ENCODE data around the gene PITX3. TPM values are rescaled to one million over a fixed set of nuclear protein-coding genes. Genes with fewer than 3 reads are reported as not detected.

PITX3 gene
- total and polyA plus RNA-seq, 3 experiments from 2014 or later = not detected

DNA sequence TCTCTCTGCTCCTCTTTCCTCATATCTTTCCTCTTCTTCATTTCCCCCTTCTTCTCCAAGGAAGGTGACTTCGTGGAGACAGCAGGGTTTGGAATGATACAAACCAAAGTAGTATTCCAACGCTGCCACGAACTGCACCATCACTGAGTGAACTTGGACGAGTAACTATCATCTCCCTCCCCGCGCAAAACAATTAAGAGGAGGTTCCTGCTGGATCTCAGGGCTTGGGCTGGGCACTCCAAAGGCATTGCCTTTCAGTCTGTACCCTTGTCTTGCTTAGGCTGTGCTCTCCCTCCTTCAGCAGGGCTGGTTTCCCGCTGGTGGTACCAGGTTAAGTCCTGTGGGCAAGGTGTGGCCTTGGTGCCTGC is 790 bp upstream of the PITX3 start:
- H3K27me3 Mint-ChIP-seq = peaks cover 15 to 21% of the 10 kb centered on the region in 2 donors
- Histone ChIP-seq H3K4me1 (ENCODE audit: insufficient read depth, low read length) (peaks cover 39% of the 10 kb centered on the region), H3K4me3 (ENCODE audit: low read length) (peak overlapping the region; percentile 68), H3K9me3 (ENCODE audit: low read length) (no peaks in the 10 kb centered on the region), H3K27ac (ENCODE audit: low read depth, low read length) (no peak overlapping the region), H3K27me3 (ENCODE audit: insufficient read depth, low read length, poor library complexity, severe bottlenecking) (peaks cover 18% of the 10 kb centered on the region), H3K36me3 (ENCODE audit: insufficient read depth, low read length) (no peaks in the 10 kb centered on the region)
- H3K4me3 Mint-ChIP-seq = peak overlapping the region; percentile 69 to 92 (median 83)
- no peak for DNase-seq
- H3K27ac Mint-ChIP-seq = peak overlapping the region in 4 of 8 donors; percentile 4 to 58 (median 22)
- peaks cover 36 to 49% (median 41%) of the 10 kb centered on the region in 3 donors for H3K4me1 Mint-ChIP-seq
- H3K9me3 Mint-ChIP-seq = no peaks in the 10 kb centered on the region
- CTCF ChIA-PET = interaction anchor here (1.3 to 4.9 kb wide), 3 partner anchors 9 to 12 kb away, joined by 3 to 50 read pairs (median 32); no protein-coding TSS in a partner anchor
- peaks cover 0 to 9% (median 0%) of the 10 kb centered on the region in 3 donors for H3K36me3 Mint-ChIP-seq
- POLR2A ChIA-PET = no interaction called here

DNA sequence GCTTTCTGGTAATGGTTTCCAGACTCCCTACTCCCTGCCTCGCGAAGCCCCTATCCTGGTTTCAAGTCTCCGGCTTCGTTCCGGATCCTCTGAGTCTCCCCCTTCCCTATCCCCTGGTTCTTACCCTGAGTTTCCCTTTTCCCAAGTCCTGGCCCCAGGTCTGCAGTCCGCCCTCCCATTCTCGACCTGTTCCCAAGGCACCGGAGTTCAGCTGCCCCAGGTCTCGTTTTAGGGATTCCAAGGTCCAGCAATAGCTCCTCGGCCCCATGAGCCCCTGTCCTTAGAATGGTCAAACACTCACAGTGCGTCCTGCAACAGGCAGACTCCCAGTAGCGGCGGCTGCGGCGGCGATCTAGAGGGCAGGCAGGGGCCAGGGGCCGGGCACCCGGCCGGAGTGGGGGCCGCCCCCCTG is 274 bp downstream of the PITX3 start:
- H3K27ac Mint-ChIP-seq = no peak overlapping the region
- peaks cover 26 to 38% (median 31%) of the 10 kb centered on the region in 3 donors for H3K4me1 Mint-ChIP-seq
- ChIA-PET POLR2A (interaction anchor here (0.7 kb wide), 1 partner anchor 110 kb away, joined by 5 read pairs; no protein-coding TSS in a partner anchor), CTCF (interaction anchor here (1.3 to 5.1 kb wide), 3 partner anchors 8 to 112 kb away, joined by 3 to 32 read pairs (median 29); no protein-coding TSS in a partner anchor)
- H3K9me3 Mint-ChIP-seq = no peaks in the 10 kb centered on the region
- peak overlapping the region; percentile 68 for H3K4me3 ChIP-seq (ENCODE audit: low read length)
- H3K4me1 ChIP-seq (ENCODE audit: insufficient read depth, low read length) = peaks cover 28% of the 10 kb centered on the region
- no peaks in the 10 kb centered on the region for H3K36me3 ChIP-seq (ENCODE audit: insufficient read depth, low read length)
- peaks cover 18% of the 10 kb centered on the region for H3K27me3 ChIP-seq (ENCODE audit: insufficient read depth, low read length, poor library complexity, severe bottlenecking)
- no peak overlapping the region for H3K27ac ChIP-seq (ENCODE audit: low read depth, low read length)
- peaks cover 16 to 21% of the 10 kb centered on the region in 2 donors for H3K27me3 Mint-ChIP-seq
- no peaks in the 10 kb centered on the region for H3K9me3 ChIP-seq (ENCODE audit: low read length)
- peak overlapping the region in 6 of 7 donors; percentile 58 to 82 (median 71) for H3K4me3 Mint-ChIP-seq
- DNase-seq = peak in 1 of 5 donors; percentile 6
- peaks cover 0 to 7% (median 0%) of the 10 kb centered on the region in 3 donors for H3K36me3 Mint-ChIP-seq

DNA sequence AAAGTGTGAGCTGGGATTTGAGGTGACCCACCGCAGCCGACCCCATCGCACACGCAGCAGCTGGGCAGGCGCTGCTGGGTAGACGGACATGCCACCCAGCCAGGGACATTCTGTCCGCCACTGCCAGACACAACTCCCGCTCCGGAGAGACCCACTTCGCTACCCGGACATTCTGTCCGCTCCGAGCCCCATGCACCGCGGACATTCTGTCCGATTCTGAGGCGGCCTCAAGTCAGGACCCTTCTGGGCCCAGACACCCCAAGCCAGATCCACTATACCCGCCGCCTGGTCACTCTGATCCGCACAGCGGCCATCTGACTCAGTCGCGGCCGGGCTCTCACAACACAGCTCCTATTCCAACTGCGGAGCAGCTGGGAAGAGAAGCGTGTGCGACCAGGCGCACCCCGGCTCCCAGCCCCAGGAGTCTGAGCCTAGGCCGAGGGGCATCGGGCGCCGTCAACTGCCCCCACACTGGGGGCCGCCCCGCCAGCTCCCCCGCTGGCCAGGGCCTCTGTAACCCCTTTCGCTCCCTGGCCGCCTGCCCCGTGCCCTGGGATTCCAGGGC is 763 bp downstream of the PITX3 start:
- Histone ChIP-seq H3K9me3 (ENCODE audit: low read length) (no peaks in the 10 kb centered on the region), H3K4me1 (ENCODE audit: insufficient read depth, low read length) (peaks cover 26% of the 10 kb centered on the region), H3K4me3 (ENCODE audit: low read length) (no peak overlapping the region), H3K27me3 (ENCODE audit: insufficient read depth, low read length, poor library complexity, severe bottlenecking) (peaks cover 18% of the 10 kb centered on the region), H3K36me3 (ENCODE audit: insufficient read depth, low read length) (no peaks in the 10 kb centered on the region), H3K27ac (ENCODE audit: low read depth, low read length) (no peak overlapping the region)
- no peaks in the 10 kb centered on the region for H3K9me3 Mint-ChIP-seq
- no peak for DNase-seq
- peak overlapping the region in 5 of 7 donors; percentile 58 to 82 (median 75) for H3K4me3 Mint-ChIP-seq
- POLR2A ChIA-PET = interaction anchor here (0.6 kb wide), 1 partner anchor 258 kb away, joined by 3 read pairs; no protein-coding TSS in a partner anchor
- peak overlapping the region in 1 of 8 donors; percentile 25 for H3K27ac Mint-ChIP-seq
- H3K36me3 Mint-ChIP-seq = peaks cover 0 to 4% (median 0%) of the 10 kb centered on the region in 3 donors
- H3K27me3 Mint-ChIP-seq = peaks cover 19 to 23% of the 10 kb centered on the region in 2 donors
- CTCF ChIA-PET = interaction anchor here (1.3 to 5.1 kb wide), 3 partner anchors 7 to 112 kb away, joined by 3 to 32 read pairs (median 29); no protein-coding TSS in a partner anchor
- peaks cover 24 to 35% (median 29%) of the 10 kb centered on the region in 3 donors for H3K4me1 Mint-ChIP-seq

DNA sequence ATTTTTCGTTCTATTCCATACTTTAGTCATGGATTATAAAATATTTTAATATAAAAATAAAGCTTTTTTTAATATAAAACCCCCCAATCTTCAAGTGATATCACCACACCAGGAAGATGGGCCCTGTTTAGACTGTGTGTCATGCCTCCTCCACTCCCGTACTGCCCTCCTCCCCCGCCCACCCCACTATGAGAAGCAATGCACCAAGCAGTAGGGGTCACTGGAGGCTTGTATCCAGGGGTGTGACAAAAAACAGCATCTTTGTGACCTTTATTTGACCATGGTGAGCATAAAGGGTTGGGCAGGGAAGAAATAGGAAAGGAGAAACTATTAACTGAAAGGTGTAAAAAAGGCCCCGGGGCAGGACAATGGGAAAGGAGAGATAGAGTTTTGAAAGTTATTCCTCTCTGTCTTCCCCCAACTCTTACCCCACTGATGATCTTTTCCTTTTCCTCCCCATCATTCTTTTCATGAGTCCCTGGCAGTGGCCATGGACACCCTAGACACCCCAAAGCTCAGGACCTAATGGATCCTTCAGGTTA is 3.5 kb downstream of the PITX3 start:
- no peak overlapping the region for H3K27ac Mint-ChIP-seq
- no peaks in the 10 kb centered on the region for H3K36me3 ChIP-seq (ENCODE audit: insufficient read depth, low read length)
- H3K4me1 Mint-ChIP-seq = peaks cover 12 to 18% (median 18%) of the 10 kb centered on the region in 3 donors
- ChIA-PET POLR2A (no interaction called here), CTCF (interaction anchor here (4.9 to 5.1 kb wide), 2 partner anchors 7 to 115 kb away, joined by 29 to 32 read pairs; no protein-coding TSS in a partner anchor)
- H3K27me3 Mint-ChIP-seq = peaks cover 24 to 26% of the 10 kb centered on the region in 2 donors
- no peak overlapping the region for H3K4me3 ChIP-seq (ENCODE audit: low read length)
- no peak for DNase-seq
- H3K27ac ChIP-seq (ENCODE audit: low read depth, low read length) = no peak overlapping the region
- peaks cover 12% of the 10 kb centered on the region for H3K27me3 ChIP-seq (ENCODE audit: insufficient read depth, low read length, poor library complexity, severe bottlenecking)
- peaks cover 19% of the 10 kb centered on the region for H3K4me1 ChIP-seq (ENCODE audit: insufficient read depth, low read length)
- no peak overlapping the region for H3K4me3 Mint-ChIP-seq
- no peaks in the 10 kb centered on the region for H3K9me3 ChIP-seq (ENCODE audit: low read length)
- no peaks in the 10 kb centered on the region for H3K36me3 Mint-ChIP-seq
- no peaks in the 10 kb centered on the region for H3K9me3 Mint-ChIP-seq

DNA sequence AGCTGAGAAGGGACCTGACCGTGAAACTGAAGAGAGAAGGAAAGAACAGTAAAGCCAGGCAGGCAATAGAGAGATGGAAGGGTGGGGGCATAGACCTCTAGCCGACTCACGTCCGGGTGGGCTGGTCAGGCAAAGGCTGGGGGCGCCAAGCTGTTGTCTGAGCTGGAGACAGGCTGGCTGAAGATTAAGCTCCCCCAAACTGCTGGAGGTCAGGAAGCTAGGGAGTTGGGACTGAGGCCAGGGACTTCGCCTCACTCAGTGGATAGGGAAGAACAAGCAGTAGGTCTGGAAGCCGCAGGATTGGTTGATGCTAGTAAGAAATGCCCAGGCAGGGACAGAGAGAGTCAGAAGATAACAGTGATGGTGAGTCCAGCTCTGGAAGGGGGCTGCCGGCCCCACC is 5.3 kb downstream of the PITX3 start:
- Mint-ChIP-seq H3K36me3 (no peaks in the 10 kb centered on the region), H3K4me1 (peaks cover 3 to 14% (median 11%) of the 10 kb centered on the region in 3 donors), H3K9me3 (no peaks in the 10 kb centered on the region), H3K4me3 (no peak overlapping the region), H3K27ac (no peak overlapping the region), H3K27me3 (peaks cover 19 to 22% of the 10 kb centered on the region in 2 donors)
- Histone ChIP-seq H3K27ac (ENCODE audit: low read depth, low read length) (no peak overlapping the region), H3K36me3 (ENCODE audit: insufficient read depth, low read length) (no peaks in the 10 kb centered on the region), H3K27me3 (ENCODE audit: insufficient read depth, low read length, poor library complexity, severe bottlenecking) (peaks cover 4% of the 10 kb centered on the region), H3K4me1 (ENCODE audit: insufficient read depth, low read length) (peaks cover 9% of the 10 kb centered on the region), H3K9me3 (ENCODE audit: low read length) (no peaks in the 10 kb centered on the region), H3K4me3 (ENCODE audit: low read length) (no peak overlapping the region)
- no peak for DNase-seq
- POLR2A ChIA-PET = no interaction called here
- CTCF ChIA-PET = interaction anchor here (1.0 to 11.9 kb wide), 2 partner anchors 87 to 117 kb away, joined by 3 to 327 read pairs; no protein-coding TSS in a partner anchor

DNA sequence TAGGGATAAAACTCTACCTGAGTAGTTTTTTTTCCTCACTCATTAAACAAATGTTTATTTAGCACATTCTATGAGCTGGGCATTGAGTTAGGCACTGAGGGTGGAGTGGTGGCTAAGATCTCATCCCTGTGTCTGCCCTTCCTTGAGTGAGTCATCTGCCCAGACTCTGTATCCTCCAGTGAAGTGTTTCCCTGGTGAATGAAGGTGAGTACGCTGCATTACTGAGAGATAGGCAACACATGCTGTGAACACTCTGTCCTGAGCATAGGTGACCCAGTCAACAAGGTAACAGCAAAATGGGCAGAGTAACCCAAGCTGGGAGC is 5.8 kb downstream of the PITX3 start:
- Histone ChIP-seq H3K9me3 (ENCODE audit: low read length) (no peaks in the 10 kb centered on the region), H3K27me3 (ENCODE audit: insufficient read depth, low read length, poor library complexity, severe bottlenecking) (peaks cover under 1% of the 10 kb centered on the region), H3K4me1 (ENCODE audit: insufficient read depth, low read length) (peaks cover 4% of the 10 kb centered on the region), H3K36me3 (ENCODE audit: insufficient read depth, low read length) (no peaks in the 10 kb centered on the region), H3K4me3 (ENCODE audit: low read length) (no peak overlapping the region), H3K27ac (ENCODE audit: low read depth, low read length) (no peak overlapping the region)
- Mint-ChIP-seq H3K4me3 (no peak overlapping the region), H3K27ac (no peak overlapping the region), H3K9me3 (no peaks in the 10 kb centered on the region), H3K36me3 (no peaks in the 10 kb centered on the region), H3K27me3 (peaks cover 19 to 22% of the 10 kb centered on the region in 2 donors), H3K4me1 (peaks cover 1 to 12% (median 8%) of the 10 kb centered on the region in 3 donors)
- POLR2A ChIA-PET = no interaction called here
- CTCF ChIA-PET = interaction anchor here (11.9 kb wide), 1 partner anchor 117 kb away, joined by 327 read pairs; no protein-coding TSS in a partner anchor
- DNase-seq = no peak

DNA sequence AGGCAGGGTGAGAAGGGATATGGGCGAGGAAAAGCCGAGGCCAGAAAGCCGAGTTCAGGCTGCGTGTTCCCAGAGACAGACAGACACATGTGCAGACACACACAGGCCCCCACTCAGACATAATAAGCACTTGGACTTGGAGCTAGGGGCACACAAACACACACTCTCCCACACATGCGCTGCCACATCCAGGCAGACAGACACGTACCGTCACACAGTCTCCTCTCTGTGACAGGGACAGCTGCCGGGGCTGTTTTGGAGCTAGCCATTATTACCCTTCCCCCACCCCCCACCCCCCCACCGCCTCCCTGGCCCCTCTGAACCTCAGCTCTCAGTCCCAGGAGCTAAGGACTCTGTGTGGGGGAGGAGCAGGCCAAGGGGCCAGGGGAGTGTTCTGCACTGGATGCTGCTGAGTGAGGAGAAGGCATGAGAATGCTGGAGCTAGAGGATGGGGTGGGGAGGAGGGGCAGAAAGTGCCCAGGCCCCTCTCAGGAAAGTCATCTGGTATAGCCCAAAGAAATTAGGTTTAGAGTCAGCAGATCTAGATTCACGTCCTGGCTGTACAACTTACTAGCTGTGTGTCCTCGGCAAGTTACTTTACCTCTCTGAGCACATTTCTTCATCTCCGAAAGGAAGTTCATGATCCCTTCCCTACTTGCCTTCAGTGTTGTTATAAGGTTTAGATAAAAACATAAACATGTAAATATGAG is 6.3 kb downstream of the PITX3 start:
- Histone ChIP-seq H3K27ac (ENCODE audit: low read depth, low read length) (no peak overlapping the region), H3K4me3 (ENCODE audit: low read length) (no peak overlapping the region), H3K9me3 (ENCODE audit: low read length) (no peaks in the 10 kb centered on the region), H3K4me1 (ENCODE audit: insufficient read depth, low read length) (peaks cover 8% of the 10 kb centered on the region), H3K36me3 (ENCODE audit: insufficient read depth, low read length) (no peaks in the 10 kb centered on the region), H3K27me3 (ENCODE audit: insufficient read depth, low read length, poor library complexity, severe bottlenecking) (peaks cover 5% of the 10 kb centered on the region)
- CTCF ChIA-PET = interaction anchor here (6.2 to 11.9 kb wide), 2 partner anchors 9 to 118 kb away, joined by 50 to 327 read pairs; partner anchors contain the start of gene GBF1
- Mint-ChIP-seq H3K27me3 (peaks cover 18% of the 10 kb centered on the region in 2 donors), H3K27ac (no peak overlapping the region), H3K4me1 (peaks cover 1 to 13% (median 4%) of the 10 kb centered on the region in 3 donors), H3K36me3 (no peaks in the 10 kb centered on the region), H3K4me3 (no peak overlapping the region), H3K9me3 (no peaks in the 10 kb centered on the region)
- POLR2A ChIA-PET = no interaction called here
- no peak for DNase-seq

Data from CD8-positive, alpha-beta memory T cell (primary cell).